ENCODE results near the gene CYBB.

The CYBB gene

DNA sequence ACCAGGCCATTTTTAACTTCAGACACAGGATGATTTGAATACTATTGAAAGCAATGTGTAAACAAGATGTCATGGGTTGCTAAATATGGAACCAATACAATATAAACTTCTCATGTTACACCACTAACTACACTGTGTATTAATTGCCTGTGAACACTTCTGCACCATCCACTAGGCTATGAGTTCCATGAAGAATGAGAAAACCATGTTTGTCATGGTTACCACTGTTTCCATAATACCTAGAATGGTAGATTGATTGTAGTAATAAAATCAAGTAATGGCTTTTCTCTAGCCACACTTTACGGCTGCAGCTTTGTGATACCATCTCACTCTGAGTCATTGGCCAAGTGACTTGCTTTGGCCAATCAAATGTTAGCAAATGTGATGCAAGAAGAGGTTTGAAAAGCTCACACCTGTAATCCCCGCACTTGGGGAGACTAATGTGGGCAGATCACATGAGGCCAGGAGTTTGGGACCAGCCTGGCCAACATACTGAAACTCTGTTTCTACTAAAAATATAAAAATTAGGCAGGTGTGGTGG, 19.9 kb upstream of the CYBB start:
- no peak overlapping the region for H3K4me3 ChIP-seq (ENCODE audit: low read length)
- no peak overlapping the region for H3K27ac ChIP-seq (ENCODE audit: low read length)
- peaks cover 10% of the 10 kb centered on the region for H3F3A ChIP-seq (ENCODE audit: insufficient read depth, low read length)
- H3K9me3 ChIP-seq (replicated peaks; ENCODE audit: insufficient read depth, low read length): 0 out of 2 replicates have a peak, but pooled peaks cover 3% of the 10 kb centered on the region
- no peaks in the 10 kb centered on the region for H3K79me2 ChIP-seq (ENCODE audit: low read length)
- TF ChIP-seq EZH2phosphoT487 (IDR thresholded peaks at IDR 0.05; ENCODE audit: low read length): no peak
- TF ChIP-seq, protein P1, sequence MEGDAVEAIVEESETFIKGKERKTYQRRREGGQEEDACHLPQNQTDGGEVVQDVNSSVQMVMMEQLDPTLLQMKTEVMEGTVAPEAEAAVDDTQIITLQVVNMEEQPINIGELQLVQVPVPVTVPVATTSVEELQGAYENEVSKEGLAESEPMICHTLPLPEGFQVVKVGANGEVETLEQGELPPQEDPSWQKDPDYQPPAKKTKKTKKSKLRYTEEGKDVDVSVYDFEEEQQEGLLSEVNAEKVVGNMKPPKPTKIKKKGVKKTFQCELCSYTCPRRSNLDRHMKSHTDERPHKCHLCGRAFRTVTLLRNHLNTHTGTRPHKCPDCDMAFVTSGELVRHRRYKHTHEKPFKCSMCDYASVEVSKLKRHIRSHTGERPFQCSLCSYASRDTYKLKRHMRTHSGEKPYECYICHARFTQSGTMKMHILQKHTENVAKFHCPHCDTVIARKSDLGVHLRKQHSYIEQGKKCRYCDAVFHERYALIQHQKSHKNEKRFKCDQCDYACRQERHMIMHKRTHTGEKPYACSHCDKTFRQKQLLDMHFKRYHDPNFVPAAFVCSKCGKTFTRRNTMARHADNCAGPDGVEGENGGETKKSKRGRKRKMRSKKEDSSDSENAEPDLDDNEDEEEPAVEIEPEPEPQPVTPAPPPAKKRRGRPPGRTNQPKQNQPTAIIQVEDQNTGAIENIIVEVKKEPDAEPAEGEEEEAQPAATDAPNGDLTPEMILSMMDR (IDR thresholded peaks at IDR 0.05; ENCODE audit: low read length): no peak
- no peak for TF ChIP-seq EZH2 (optimal IDR thresholded peaks at IDR 0.05; ENCODE audit: low read depth, low read length)
- H3K4me2 ChIP-seq (ENCODE audit: low read depth, low read length): no peak overlapping the region
- no peaks in the 10 kb centered on the region for H3K9me2 ChIP-seq (replicated peaks; ENCODE audit: insufficient read depth, low read length)
- H3K9ac ChIP-seq (ENCODE audit: low read length): no peak overlapping the region
- H4K20me1 ChIP-seq (ENCODE audit: insufficient read depth, low read length): no peaks in the 10 kb centered on the region
- H3K4me1 ChIP-seq (ENCODE audit: low read length): peaks cover 42% of the 10 kb centered on the region
- no peaks in the 10 kb centered on the region for H3K36me3 ChIP-seq (replicated peaks; ENCODE audit: insufficient read depth, low read length)
- no peaks in the 10 kb centered on the region for H3K27me3 ChIP-seq (replicated peaks; ENCODE audit: insufficient read depth, low read length)
- no peak overlapping the region for H2AFZ ChIP-seq (ENCODE audit: low read length)
- no peak for DNase-seq

DNA sequence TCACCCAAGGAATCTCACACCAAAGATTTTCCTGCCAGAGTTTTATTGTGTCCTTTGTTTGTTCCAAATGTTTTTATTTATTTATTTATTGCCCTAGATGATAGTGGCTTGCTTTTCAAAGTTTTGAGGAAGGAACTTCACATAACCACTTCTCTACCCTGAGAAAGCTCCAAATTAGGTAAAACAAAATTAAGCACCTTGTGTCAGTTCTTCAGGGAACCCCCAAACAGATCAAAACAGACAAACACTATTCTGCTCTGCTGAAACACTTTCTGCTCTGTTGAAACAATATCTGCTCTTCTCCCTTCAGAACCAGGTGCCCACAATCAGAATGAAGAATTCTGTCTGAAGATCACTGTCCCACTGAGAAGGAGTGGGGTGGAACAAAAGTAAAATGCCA, 16.5 kb upstream of the CYBB start:
- no peak overlapping the region for H3K4me3 ChIP-seq (ENCODE audit: low read length)
- H3F3A ChIP-seq (ENCODE audit: insufficient read depth, low read length): no peaks in the 10 kb centered on the region
- H4K20me1 ChIP-seq (ENCODE audit: insufficient read depth, low read length): no peaks in the 10 kb centered on the region
- no peak for DNase-seq
- H2AFZ ChIP-seq (ENCODE audit: low read length): no peak overlapping the region
- no peak overlapping the region; the same call in 1 of the 2 replicates for H3K4me2 ChIP-seq (ENCODE audit: low read depth, low read length)
- H3K27ac ChIP-seq (ENCODE audit: low read length): no peak overlapping the region
- no peak for TF ChIP-seq EZH2phosphoT487 (IDR thresholded peaks at IDR 0.05; ENCODE audit: low read length)
- TF ChIP-seq, protein P1 (IDR thresholded peaks at IDR 0.05; ENCODE audit: low read length): no peak
- no peak for TF ChIP-seq EZH2 (optimal IDR thresholded peaks at IDR 0.05; ENCODE audit: low read depth, low read length)
- no peaks in the 10 kb centered on the region for H3K79me2 ChIP-seq (ENCODE audit: low read length)
- 0 out of 2 replicates have a peak, but pooled peaks cover 3% of the 10 kb centered on the region for H3K9me3 ChIP-seq (replicated peaks; ENCODE audit: insufficient read depth, low read length)
- no peaks in the 10 kb centered on the region for H3K36me3 ChIP-seq (replicated peaks; ENCODE audit: insufficient read depth, low read length)
- no peaks in the 10 kb centered on the region for H3K27me3 ChIP-seq (replicated peaks; ENCODE audit: insufficient read depth, low read length)
- no peaks in the 10 kb centered on the region for H3K9me2 ChIP-seq (replicated peaks; ENCODE audit: insufficient read depth, low read length)
- peaks cover 27% of the 10 kb centered on the region for H3K4me1 ChIP-seq (ENCODE audit: low read length)
- H3K9ac ChIP-seq (ENCODE audit: low read length): no peak overlapping the region

DNA sequence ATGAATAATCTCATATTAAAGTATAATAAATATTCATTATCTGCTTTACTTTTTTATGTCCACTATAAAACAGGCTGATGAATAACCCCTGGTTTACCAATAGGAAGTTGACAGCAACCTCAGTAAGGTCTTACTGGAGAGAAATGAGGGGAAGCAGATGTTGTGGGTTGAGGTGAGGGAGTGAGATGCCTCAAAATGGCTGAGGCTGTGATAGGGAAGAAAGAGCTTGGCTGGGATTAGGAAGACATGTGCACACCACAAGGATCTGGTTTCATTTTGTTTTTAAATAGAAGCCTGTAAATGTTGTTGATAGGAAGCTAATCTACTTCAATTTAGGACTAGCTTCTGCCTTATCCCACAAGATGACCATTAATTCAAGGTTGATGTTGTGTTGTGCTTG, 14.4 kb upstream of the CYBB start:
- DNase-seq: no peak
- Histone ChIP-seq H3K9me2 (replicated peaks; ENCODE audit: insufficient read depth, low read length) (no peaks in the 10 kb centered on the region), H3K4me1 (ENCODE audit: low read length) (peaks cover 19% of the 10 kb centered on the region; the same call in 1 of the 2 replicates)

More for the DNA sequence above, 14.4 kb upstream of the CYBB start:
- Histone ChIP-seq H3F3A (ENCODE audit: insufficient read depth, low read length) (no peaks in the 10 kb centered on the region), H3K27me3 (replicated peaks; ENCODE audit: insufficient read depth, low read length) (no peaks in the 10 kb centered on the region), H2AFZ (ENCODE audit: low read length) (no peak overlapping the region), H4K20me1 (ENCODE audit: insufficient read depth, low read length) (no peaks in the 10 kb centered on the region), H3K9ac (ENCODE audit: low read length) (no peak overlapping the region), H3K4me3 (ENCODE audit: low read length) (no peak overlapping the region), H3K4me2 (ENCODE audit: low read depth, low read length) (no peak overlapping the region), H3K9me3 (replicated peaks; ENCODE audit: insufficient read depth, low read length) (no peaks in the 10 kb centered on the region), H3K27ac (ENCODE audit: low read length) (no peak overlapping the region), H3K79me2 (ENCODE audit: low read length) (no peaks in the 10 kb centered on the region), H3K36me3 (replicated peaks; ENCODE audit: insufficient read depth, low read length) (no peaks in the 10 kb centered on the region)
- TF ChIP-seq EZH2phosphoT487 (IDR thresholded peaks at IDR 0.05; ENCODE audit: low read length) (no peak), EZH2 (optimal IDR thresholded peaks at IDR 0.05; ENCODE audit: low read depth, low read length) (no peak)
- TF ChIP-seq, protein P1 (IDR thresholded peaks at IDR 0.05; ENCODE audit: low read length): no peak

All from MM.1S (cell line).